Fibroblast of lung (primary cell): Measurements from ENCODE around the gene NINJ2. TPM values are rescaled to one million over a fixed set of nuclear protein-coding genes. Genes with fewer than 3 reads are reported as not detected.

Source experiments
- DNase-seq, 2 donors: peaks; one replicate each; pipeline versions ENCODE4 v3.0.0 to v3.0.0-alpha.2; 2010; ENCODE audit warnings: low read depth in 2 of 2
- H2AFZ ChIP-seq: 2 replicates; pipeline ENCODE4 v1.5.1; 2012; ENCODE audit warnings: low read length, control low read depth, inconsistent platforms
- H3K27ac ChIP-seq: 2 replicates; pipeline ENCODE4 v1.5.1; 2011; ENCODE audit warnings: low read length, control low read depth; ENCODE audit not compliant: insufficient read depth
- H3K27me3 ChIP-seq: 2 replicates; pipeline ENCODE4 v1.5.1; 2011; ENCODE audit warnings: mild to moderate bottlenecking, low read length; ENCODE audit not compliant: control insufficient read depth, insufficient read depth
- H3K36me3 ChIP-seq: 2 replicates; pipeline ENCODE4 v1.5.1; 2011; ENCODE audit warnings: low read length; ENCODE audit not compliant: control insufficient read depth, insufficient read depth
- H3K4me1 ChIP-seq: 2 replicates; pipeline ENCODE4 v1.5.1; 2011; ENCODE audit warnings: low read length; ENCODE audit not compliant: control insufficient read depth, insufficient read depth; ENCODE audit errors: extremely low read depth
- H3K4me2 ChIP-seq: 2 replicates; pipeline ENCODE4 v1.5.1; 2011; ENCODE audit warnings: low read length, control low read depth; ENCODE audit not compliant: insufficient read depth; ENCODE audit errors: extremely low read depth
- H3K4me3 ChIP-seq, 4 experiments: fragments of 200-600 bp in 1 of 4; sonication (generic) in 1 of 4; replicated peaks in 1 of 4; 2 replicates each; pipeline ENCODE4 v1.5.1; 2011 to 2016; ENCODE audit warnings: low read length in 4 of 4, low read depth in 3 of 4, mild to moderate bottlenecking in 3 of 4, control low read depth in 2 of 4, inconsistent platforms in 1 of 4, mixed read lengths in 1 of 4; ENCODE audit not compliant: insufficient read depth in 1 of 4; ENCODE audit errors: control extremely low read depth in 1 of 4
- H3K79me2 ChIP-seq: 2 replicates; pipeline ENCODE4 v1.5.1; 2012; ENCODE audit warnings: mild to moderate bottlenecking, low read length, inconsistent platforms; ENCODE audit not compliant: control insufficient read depth, insufficient read depth
- H3K9ac ChIP-seq: 2 replicates; pipeline ENCODE4 v1.5.1; 2011; ENCODE audit warnings: mild to moderate bottlenecking, low read length, control low read depth; ENCODE audit not compliant: insufficient read depth
- H3K9me3 ChIP-seq: 2 replicates; pipeline ENCODE4 v1.5.1; 2012; ENCODE audit warnings: low read depth, low read length; ENCODE audit not compliant: control insufficient read depth, insufficient read depth
- H4K20me1 ChIP-seq: 2 replicates; pipeline ENCODE4 v1.5.1; 2011; ENCODE audit warnings: low read length; ENCODE audit not compliant: control insufficient read depth, insufficient read depth; ENCODE audit errors: extremely low read depth
- CTCF ChIP-seq, 2 donors: IDR thresholded peaks in 1 of 2; conservative IDR thresholded peaks in 1 of 2; 1 replicate in 1 of 2; 2 replicates in 1 of 2; pipeline ENCODE4 v1.5.1; 2011 to 2012; ENCODE audit warnings: low read length in 2 of 2, control low read depth in 1 of 2, inconsistent platforms in 1 of 2, low read depth in 1 of 2, mild to moderate bottlenecking in 1 of 2
- EZH2 ChIP-seq: IDR thresholded peaks from 2 replicates; pipeline ENCODE4 v1.5.1; 2012; ENCODE audit warnings: low read length, control low read depth, mild to moderate bottlenecking; ENCODE audit errors: missing control alignments
- polyA plus RNA-seq, 2 donors: library from polyadenylated mRNA; depleted of rRNA in 1 of 2; stranded (reverse) in 1 of 2; unstranded in 1 of 2; fragments of >200 nt; gene quantifications; 2 replicates each; pipeline ENCODE4 v1.2.1, GENCODE V29; 2011 to 2012; ENCODE audit warnings: missing spikeins in 1 of 2
- total RNA-seq: library from RNA; depleted of rRNA; stranded (reverse); fragments of >200 nt; gene quantifications from 2 replicates; pipeline ENCODE4 v1.2.1, GENCODE V29; 2014

Gene NINJ2
- total and polyA plus RNA-seq, 2 donors (not counting 1 experiment from before 2014, with no cell fraction given), result 0.35 to 0.66 TPM

GRCh38 chr12:526089-526488 lies 137.2 kb downstream of the NINJ2 start:
- no peak for DNase-seq
- TF ChIP-seq CTCF (conservative IDR thresholded peaks at IDR 0.05 in 1 of 2, IDR thresholded peaks at IDR 0.05 in 1 of 2; ENCODE audit: low read depth in 1 of 2, low read length in 2 of 2), result no peak
- no peak for TF ChIP-seq EZH2
- Histone ChIP-seq H3K9me3 (no peaks in the 10 kb centered on the region), H3K4me1 (no peaks in the 10 kb centered on the region), H3K9ac (no peak overlapping the region), H3K79me2 (no peaks in the 10 kb centered on the region), H3K36me3 (no peaks in the 10 kb centered on the region), H2AFZ (no peak overlapping the region), H3K27me3 (peaks cover 3% of the 10 kb centered on the region), H4K20me1 (no peaks in the 10 kb centered on the region), H3K4me2 (no peak overlapping the region), H3K4me3 (no peak overlapping the region), H3K27ac (no peak overlapping the region)

GRCh38 chr12:524167-524951 lies 138.9 kb downstream of the NINJ2 start:
- Histone ChIP-seq H3K79me2 (no peaks in the 10 kb centered on the region), H3K27me3 (peaks cover 10% of the 10 kb centered on the region), H3K9ac (no peak overlapping the region), H3K27ac (no peak overlapping the region), H3K36me3 (no peaks in the 10 kb centered on the region), H3K4me2 (no peak overlapping the region), H3K9me3 (no peaks in the 10 kb centered on the region), H3K4me3 (no peak overlapping the region), H2AFZ (no peak overlapping the region), H3K4me1 (no peaks in the 10 kb centered on the region), H4K20me1 (no peaks in the 10 kb centered on the region)
- DNase-seq, result no peak
- TF ChIP-seq CTCF (conservative IDR thresholded peaks at IDR 0.05 in 1 of 2, IDR thresholded peaks at IDR 0.05 in 1 of 2; ENCODE audit: low read depth in 1 of 2, low read length in 2 of 2) (no peak), EZH2 (no peak)

- no peak for TF ChIP-seq EZH2
- TF ChIP-seq CTCF (conservative IDR thresholded peaks at IDR 0.05 in 1 of 2, IDR thresholded peaks at IDR 0.05 in 1 of 2; ENCODE audit: low read depth in 1 of 2, low read length in 2 of 2), result no peak
- no peak for DNase-seq
- Histone ChIP-seq H3K4me1 (no peaks in the 10 kb centered on the region), H3K27me3 (peaks cover 10% of the 10 kb centered on the region), H3K4me2 (no peak overlapping the region), H3K9me3 (no peaks in the 10 kb centered on the region), H2AFZ (no peak overlapping the region), H3K4me3 (no peak overlapping the region), H3K36me3 (no peaks in the 10 kb centered on the region), H4K20me1 (no peaks in the 10 kb centered on the region), H3K27ac (no peak overlapping the region), H3K9ac (no peak overlapping the region), H3K79me2 (no peaks in the 10 kb centered on the region)
These were observed 140.4 kb downstream of the NINJ2 start for GRCh38 chr12:522692-523378.
